ENCODE results near the gene FADS2. TPM values are rescaled to one million over a fixed set of nuclear protein-coding genes. Genes with fewer than 3 reads are reported as not detected.

Gene FADS2
- polyA plus RNA-seq, 2 of the 4 experiments (the other 2 are of a cell fraction), result 215 to 391 TPM

DNA sequence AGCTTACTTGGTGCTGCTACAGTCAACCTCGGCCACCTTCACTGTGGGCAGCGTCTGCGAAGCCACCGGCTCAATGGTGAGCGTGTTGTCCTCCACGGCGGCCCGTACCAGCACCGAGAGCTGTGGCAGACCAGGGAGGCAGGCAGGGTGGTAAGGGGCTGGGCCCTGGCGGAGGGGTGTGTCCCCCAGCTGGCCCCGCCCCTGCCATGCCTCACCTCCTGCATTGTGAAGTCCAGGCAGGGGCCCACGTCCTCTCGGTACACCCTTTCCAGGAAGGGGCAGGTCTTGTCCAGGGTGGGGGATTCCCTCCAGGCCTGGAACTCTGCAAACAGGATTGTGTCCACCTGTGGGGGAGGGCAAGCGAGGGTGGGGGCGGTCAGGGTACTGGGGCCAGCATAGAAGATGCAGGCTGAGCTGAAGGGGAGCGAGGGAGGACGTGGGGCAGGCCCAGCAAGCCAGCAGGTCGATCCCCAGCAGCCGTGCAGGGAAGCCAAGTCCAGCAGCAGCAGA is 76.5 kb downstream of the FADS2 start:
- Histone ChIP-seq H3K9me3 (no peaks in the 10 kb centered on the region), H3K4me3 (no peak overlapping the region), H3K27ac (no peak overlapping the region), H3K4me2 (no peak overlapping the region), H3K4me1 (no peaks in the 10 kb centered on the region)
- POLR2A ChIA-PET, result no interaction called here
- ATAC-seq, result no peak
- no peak for TF ChIP-seq TP53 (CRISPR knock-in tag; IDR thresholded peaks at IDR 0.05)
- TF ChIP-seq CBX2 (IDR thresholded peaks at IDR 0.05; ENCODE audit: borderline replicate concordance, low read depth), result no peak
- no peak for TF ChIP-seq RARB (CRISPR knock-in tag; IDR thresholded peaks at IDR 0.05)
- TF ChIP-seq FOSL2 (IDR thresholded peaks at IDR 0.05), result no peak
- TF ChIP-seq FOSL2 (CRISPR knock-in tag; IDR thresholded peaks at IDR 0.05), result no peak
- TF ChIP-seq MYC (IDR thresholded peaks at IDR 0.05; ENCODE audit: borderline replicate concordance, low read length), result no peak
- CTCF ChIA-PET, result interaction anchor here (0.8 to 19.8 kb wide), 12 partner anchors 9 to 202 kb away, joined by 3 to 565 read pairs (median 4); partner anchors contain the start of gene BEST1
- 79% methylated on average over 15 of the region's 19 CpGs for WGBS (ENCODE audit: missing lambda C conversion rate)
- FAIRE-seq, result no peak
- DNase-seq (ENCODE audit: low read depth in 1 of 2, low spot score in 1 of 2), result no peak

DNA sequence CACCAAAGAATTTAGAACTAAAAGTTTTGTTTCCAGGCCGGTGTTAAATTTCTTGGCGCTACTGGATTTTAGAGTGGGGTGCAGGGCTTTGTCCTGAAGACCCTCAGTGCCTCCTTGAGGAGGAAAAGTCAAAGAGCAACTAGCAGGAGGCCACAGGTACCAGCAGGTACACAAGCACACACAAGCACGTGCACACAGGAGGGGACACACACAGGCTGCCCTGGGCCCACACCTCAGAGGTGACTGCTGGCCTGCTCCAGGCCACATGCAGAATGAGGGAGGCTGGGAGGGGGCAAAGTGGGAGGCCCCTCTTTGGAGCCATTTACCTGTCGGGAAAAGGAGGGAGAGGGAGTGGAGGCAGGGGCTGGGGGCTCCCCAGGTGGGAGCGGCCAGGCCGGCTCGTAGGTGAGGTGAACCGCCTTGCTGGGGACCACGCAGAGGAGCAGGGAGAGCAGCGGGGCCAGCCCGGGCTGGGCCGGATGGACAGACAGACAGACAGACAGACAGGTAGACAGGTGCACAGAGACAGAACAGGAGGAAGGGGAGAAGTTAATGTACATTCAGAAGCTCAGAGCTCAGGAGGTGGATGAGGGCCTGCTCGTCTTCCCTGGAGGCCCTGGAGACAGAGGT is 77.1 kb downstream of the FADS2 start:
- TF ChIP-seq ZFP36 (IDR thresholded peaks at IDR 0.05; ENCODE audit: borderline replicate concordance, partially characterized antibody) (no peak), EHMT2 (IDR thresholded peaks at IDR 0.05; ENCODE audit: low read depth) (no peak), ELK1 (IDR thresholded peaks at IDR 0.05; ENCODE audit: low read depth, low read length) (no peak), CBX8 (IDR thresholded peaks at IDR 0.05) (no peak), HMGXB4 (CRISPR knock-in tag; IDR thresholded peaks at IDR 0.05; ENCODE audit: borderline replicate concordance) (no peak), NFE2L2 (conservative IDR thresholded peaks at IDR 0.05; ENCODE audit: low read length) (no peak), GATA3 (IDR thresholded peaks at IDR 0.05; ENCODE audit: borderline replicate concordance) (no peak), RCOR1 (IDR thresholded peaks at IDR 0.05; ENCODE audit: low read depth, low read length) (no peak), ATOH8 (CRISPR knock-in tag; IDR thresholded peaks at IDR 0.05; ENCODE audit: low read depth) (no peak), MAFK (IDR thresholded peaks at IDR 0.05; ENCODE audit: partially characterized antibody) (no peak), POLR2A (IDR thresholded peaks at IDR 0.05; ENCODE audit: low read length) (no peak), CHD4 (IDR thresholded peaks at IDR 0.05; ENCODE audit: borderline replicate concordance) (no peak), MAZ (IDR thresholded peaks at IDR 0.05; ENCODE audit: borderline replicate concordance, low read depth, low read length) (no peak), HOXB5 (CRISPR knock-in tag; IDR thresholded peaks at IDR 0.05) (no peak), JUNB (IDR thresholded peaks at IDR 0.05) (no peak), TP53 (CRISPR knock-in tag; IDR thresholded peaks at IDR 0.05) (no peak), KDM5A (IDR thresholded peaks at IDR 0.05) (no peak), FOSL2 (IDR thresholded peaks at IDR 0.05) (no peak), FOSL2 (CRISPR knock-in tag; IDR thresholded peaks at IDR 0.05) (no peak)
- TF ChIP-seq, protein P1, sequence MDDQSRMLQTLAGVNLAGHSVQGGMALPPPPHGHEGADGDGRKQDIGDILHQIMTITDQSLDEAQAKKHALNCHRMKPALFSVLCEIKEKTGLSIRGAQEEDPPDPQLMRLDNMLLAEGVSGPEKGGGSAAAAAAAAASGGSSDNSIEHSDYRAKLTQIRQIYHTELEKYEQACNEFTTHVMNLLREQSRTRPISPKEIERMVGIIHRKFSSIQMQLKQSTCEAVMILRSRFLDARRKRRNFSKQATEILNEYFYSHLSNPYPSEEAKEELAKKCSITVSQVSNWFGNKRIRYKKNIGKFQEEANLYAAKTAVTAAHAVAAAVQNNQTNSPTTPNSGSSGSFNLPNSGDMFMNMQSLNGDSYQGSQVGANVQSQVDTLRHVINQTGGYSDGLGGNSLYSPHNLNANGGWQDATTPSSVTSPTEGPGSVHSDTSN (IDR thresholded peaks at IDR 0.05), result no peak
- 87% methylated on average over 13 of the region's 13 CpGs for WGBS (ENCODE audit: missing lambda C conversion rate)
- Histone ChIP-seq H3K4me1 (no peaks in the 10 kb centered on the region), H3K9me3 (no peaks in the 10 kb centered on the region), H3K4me3 (no peak overlapping the region), H3K27ac (no peak overlapping the region), H3K4me2 (no peak overlapping the region)
- DNase-seq (ENCODE audit: low read depth in 1 of 2, low spot score in 1 of 2) (no peak), ATAC-seq (no peak), FAIRE-seq (no peak)
- POLR2A ChIA-PET, result interaction anchor here (1.0 kb wide), 1 partner anchor 39 kb away, joined by 3 read pairs; no protein-coding TSS in a partner anchor
- CTCF ChIA-PET, result interaction anchor here (0.8 to 19.8 kb wide), 11 partner anchors 8 to 202 kb away, joined by 3 to 565 read pairs (median 4); partner anchors contain the start of gene BEST1

All from A549 (cell line).